Esophagus muscularis mucosa (tissue), 4 donors: ENCODE measurements around the gene LCP2. TPM values are rescaled to one million over a fixed set of nuclear protein-coding genes. Genes with fewer than 3 reads are reported as not detected.

Source experiments
- DNase-seq: peaks from one replicate; pipeline ENCODE4 v3.0.0-alpha.2; 2017; ENCODE audit errors: extremely low spot score
- H3K27ac ChIP-seq, 4 donors: fragments of 200-600 bp; sonication (generic); replicated peaks in 1 of 4; 1 replicate in 3 of 4; 2 replicates in 1 of 4; pipeline ENCODE4 v1.5.1; 2016 to 2019; ENCODE audit warnings: mild to moderate bottlenecking in 1 of 4
- H3K27me3 ChIP-seq, 4 donors: fragments of 200-600 bp; sonication (generic); one replicate each; pipeline versions ENCODE4 v1.5.1 to v1.6.0; 2016 to 2019
- H3K36me3 ChIP-seq, 4 donors: fragments of 200-600 bp; sonication (generic); one replicate each; pipeline ENCODE4 v1.5.1; 2016 to 2019
- H3K4me1 ChIP-seq, 4 donors: fragments of 200-600 bp; sonication (generic); one replicate each; pipeline ENCODE4 v1.5.1; 2016 to 2019
- H3K4me3 ChIP-seq, 4 donors: fragments of 200-600 bp; sonication (generic); 1 replicate in 2 of 4; 2 replicates in 2 of 4; pipeline ENCODE4 v1.5.1; 2016 to 2019; ENCODE audit warnings: mild to moderate bottlenecking in 4 of 4, moderate library complexity in 1 of 4
- H3K9me3 ChIP-seq, 4 donors: fragments of 200-600 bp; sonication (generic); 1 replicate in 3 of 4; 2 replicates in 1 of 4; pipeline ENCODE4 v1.5.1; 2016 to 2019
- EP300 ChIP-seq: sonication (generic); formaldehyde crosslinking; IDR thresholded peaks from one replicate; pipeline ENCODE4 v1.6.1; 2017; ENCODE audit warnings: antibody characterized with exemption
- POLR2A ChIP-seq: fragments of 450-650 bp; IDR thresholded peaks from one replicate; pipeline ENCODE4 v1.6.1; 2017; ENCODE audit warnings: antibody characterized with exemption, moderate library complexity, mild to moderate bottlenecking, low read depth
- POLR2AphosphoS5 ChIP-seq, 2 donors: sonication (generic); formaldehyde crosslinking; IDR thresholded peaks; one replicate each; pipeline ENCODE4 v1.6.1; 2017; ENCODE audit warnings: antibody characterized with exemption in 2 of 2
- WGBS: methylation state at CpG from one replicate; pipeline ENCODE4 v1.1.5; 2018; 5-methylcytosine and 5-hydroxymethylcytosine counted together
- intact Hi-C: fragments of 100-400 bp; cut with DNase I; formaldehyde crosslinking; loops from one replicate; pipeline ENCODE4 v1.15.1; 2023
- total RNA-seq, 4 donors: library from RNA; depleted of rRNA; stranded (reverse); fragments of >200 nt; gene quantifications; one replicate each; pipeline versions ENCODE4 v1.1.0 to v1.2.1, GENCODE V29; 2016
- TF ChIP-seq, protein P1 (sequence below), 3 experiments: fragments of 200-600 bp in 2 of 3; fragments of 450-650 bp in 1 of 3; sonication (generic) in 2 of 3; IDR thresholded peaks; one replicate each; pipeline ENCODE4 v1.5.1; 2017 to 2019; ENCODE audit warnings: antibody characterized with exemption in 3 of 3, mild to moderate bottlenecking in 2 of 3, moderate library complexity in 1 of 3

LCP2 gene
- total RNA-seq, 4 donors from 2014 or later: 6.8 to 20.4 (median 9.0) TPM

DNA sequence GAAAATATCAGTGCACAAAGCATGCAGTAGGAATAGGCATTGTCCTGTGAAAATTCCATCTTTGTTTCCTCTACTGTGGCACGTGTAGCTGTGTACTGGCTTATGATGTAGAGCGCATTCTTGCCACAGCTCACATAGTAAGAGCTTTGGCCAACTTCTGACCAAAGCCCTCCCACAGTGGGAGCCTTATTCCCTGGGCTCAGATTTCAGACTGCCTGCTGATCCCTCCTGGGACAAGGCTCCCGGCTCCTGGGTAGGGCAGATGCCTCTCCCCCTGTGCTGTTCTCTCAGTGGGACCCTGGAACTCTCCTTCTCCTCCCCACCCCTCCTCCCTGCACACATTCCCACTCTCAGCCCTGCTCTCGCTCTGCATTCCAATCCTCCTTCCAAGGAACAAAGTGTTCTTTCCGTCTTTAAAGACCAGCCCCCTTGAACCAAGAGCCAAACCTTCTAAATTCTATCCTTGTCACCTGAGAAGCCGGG, 17.5 kb downstream of the LCP2 start:
- H3K27ac ChIP-seq: peak overlapping the region; percentile 54 to 67 (median 60)
- TF ChIP-seq POLR2AphosphoS5 (IDR thresholded peaks at IDR 0.05): peak; percentile 72 to 82
- TF ChIP-seq, protein P1, sequence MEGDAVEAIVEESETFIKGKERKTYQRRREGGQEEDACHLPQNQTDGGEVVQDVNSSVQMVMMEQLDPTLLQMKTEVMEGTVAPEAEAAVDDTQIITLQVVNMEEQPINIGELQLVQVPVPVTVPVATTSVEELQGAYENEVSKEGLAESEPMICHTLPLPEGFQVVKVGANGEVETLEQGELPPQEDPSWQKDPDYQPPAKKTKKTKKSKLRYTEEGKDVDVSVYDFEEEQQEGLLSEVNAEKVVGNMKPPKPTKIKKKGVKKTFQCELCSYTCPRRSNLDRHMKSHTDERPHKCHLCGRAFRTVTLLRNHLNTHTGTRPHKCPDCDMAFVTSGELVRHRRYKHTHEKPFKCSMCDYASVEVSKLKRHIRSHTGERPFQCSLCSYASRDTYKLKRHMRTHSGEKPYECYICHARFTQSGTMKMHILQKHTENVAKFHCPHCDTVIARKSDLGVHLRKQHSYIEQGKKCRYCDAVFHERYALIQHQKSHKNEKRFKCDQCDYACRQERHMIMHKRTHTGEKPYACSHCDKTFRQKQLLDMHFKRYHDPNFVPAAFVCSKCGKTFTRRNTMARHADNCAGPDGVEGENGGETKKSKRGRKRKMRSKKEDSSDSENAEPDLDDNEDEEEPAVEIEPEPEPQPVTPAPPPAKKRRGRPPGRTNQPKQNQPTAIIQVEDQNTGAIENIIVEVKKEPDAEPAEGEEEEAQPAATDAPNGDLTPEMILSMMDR (IDR thresholded peaks at IDR 0.05): no peak
- TF ChIP-seq EP300: peak; percentile 41
- no peak for DNase-seq
- no peak overlapping the region for H3K4me3 ChIP-seq
- peaks cover 0 to 6% (median 0%) of the 10 kb centered on the region in 4 donors for H3K9me3 ChIP-seq
- peaks cover 14 to 29% (median 27%) of the 10 kb centered on the region in 4 donors for H3K4me1 ChIP-seq
- peaks cover 0 to 3% (median 0%) of the 10 kb centered on the region in 4 donors for H3K36me3 ChIP-seq
- H3K27me3 ChIP-seq: no peaks in the 10 kb centered on the region
- 51% methylated on average over 6 of the region's 6 CpGs for WGBS
- intact Hi-C loops: no loop called here

DNA sequence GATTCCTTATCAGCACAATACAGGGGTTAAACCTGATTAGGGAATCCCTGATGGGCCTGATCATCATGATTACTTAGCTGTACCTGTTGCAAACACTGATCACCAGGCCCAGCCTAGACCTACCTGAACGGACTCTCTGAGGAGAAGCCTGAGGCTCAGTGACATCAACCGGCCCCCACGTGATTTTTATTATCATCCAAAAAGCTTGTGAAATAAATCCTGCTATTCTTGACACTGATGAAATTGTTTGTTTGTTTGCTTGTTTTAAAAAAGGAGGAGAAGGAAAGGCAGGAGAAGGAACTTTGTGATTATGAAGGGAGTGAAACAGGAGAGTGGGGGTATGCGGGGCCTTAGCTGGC, 18.1 kb downstream of the LCP2 start:
- Histone ChIP-seq H3K27ac (peak overlapping the region in 3 of 4 donors; percentile 5 to 67 (median 64)), H3K9me3 (peaks cover 0 to 3% (median 0%) of the 10 kb centered on the region in 4 donors), H3K4me1 (peaks cover 14 to 30% (median 27%) of the 10 kb centered on the region in 4 donors), H3K36me3 (peaks cover 0 to 5% (median 0%) of the 10 kb centered on the region in 4 donors), H3K4me3 (no peak overlapping the region), H3K27me3 (no peaks in the 10 kb centered on the region)
- DNase-seq: no peak
- WGBS: 86% methylated on average over 4 of the region's 4 CpGs
- intact Hi-C loops: no loop called here
- TF ChIP-seq POLR2A: no peak
- TF ChIP-seq POLR2AphosphoS5 (IDR thresholded peaks at IDR 0.05): no peak

DNA sequence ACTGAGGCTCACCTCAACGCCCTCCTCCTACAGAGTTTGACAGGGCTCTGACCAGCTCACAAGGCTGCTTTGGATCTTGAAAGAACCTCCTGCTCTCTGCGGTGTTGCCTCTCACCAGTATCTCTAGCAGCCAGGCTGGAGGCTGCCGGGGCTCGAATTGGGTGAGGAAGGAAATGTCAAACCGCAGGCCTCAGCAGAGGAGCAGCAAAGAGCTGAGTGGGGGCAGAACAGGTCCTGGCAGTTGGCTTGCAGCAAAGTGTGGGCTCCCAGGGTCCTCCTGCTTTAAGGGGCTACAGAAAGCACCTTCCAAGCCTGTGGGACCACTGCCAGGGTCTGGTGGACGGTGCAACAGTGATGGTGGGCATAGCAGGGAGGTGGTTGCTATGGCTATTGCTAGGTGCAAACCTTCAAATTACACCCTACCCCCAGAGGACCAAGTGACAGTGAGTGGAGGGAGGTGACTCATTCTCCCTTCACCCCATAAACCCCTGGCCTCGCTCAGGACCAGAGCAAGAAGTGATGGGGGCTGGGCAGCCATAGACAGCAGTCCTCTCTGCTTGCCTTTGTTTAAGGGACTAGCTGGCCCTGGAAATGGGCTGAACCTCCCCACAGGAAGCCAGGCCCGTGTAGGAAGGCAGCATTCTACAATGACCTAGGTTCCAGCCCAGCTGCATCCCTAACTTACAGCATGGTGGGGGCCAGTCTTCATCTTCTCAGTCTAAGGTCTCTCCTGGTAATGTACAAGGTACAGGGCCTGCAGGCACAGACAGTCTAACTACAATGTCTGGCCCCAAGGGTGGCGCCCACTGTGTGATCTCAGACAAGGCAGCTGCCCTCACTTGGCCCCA, 18.7 kb downstream of the LCP2 start:
- Histone ChIP-seq H3K4me3 (no peak overlapping the region), H3K36me3 (peaks cover 0 to 7% (median 2%) of the 10 kb centered on the region in 4 donors), H3K4me1 (peaks cover 14 to 30% (median 27%) of the 10 kb centered on the region in 4 donors), H3K9me3 (no peaks in the 10 kb centered on the region), H3K27ac (peak overlapping the region in 2 of 4 donors; percentile 5 to 64), H3K27me3 (no peaks in the 10 kb centered on the region)
- WGBS: 81% methylated on average over 9 of the region's 9 CpGs
- TF ChIP-seq, protein P1 (IDR thresholded peaks at IDR 0.05): no peak
- TF ChIP-seq EP300 (no peak), POLR2A (no peak), POLR2AphosphoS5 (IDR thresholded peaks at IDR 0.05) (no peak)
- intact Hi-C loops: no loop called here
- no peak for DNase-seq

DNA sequence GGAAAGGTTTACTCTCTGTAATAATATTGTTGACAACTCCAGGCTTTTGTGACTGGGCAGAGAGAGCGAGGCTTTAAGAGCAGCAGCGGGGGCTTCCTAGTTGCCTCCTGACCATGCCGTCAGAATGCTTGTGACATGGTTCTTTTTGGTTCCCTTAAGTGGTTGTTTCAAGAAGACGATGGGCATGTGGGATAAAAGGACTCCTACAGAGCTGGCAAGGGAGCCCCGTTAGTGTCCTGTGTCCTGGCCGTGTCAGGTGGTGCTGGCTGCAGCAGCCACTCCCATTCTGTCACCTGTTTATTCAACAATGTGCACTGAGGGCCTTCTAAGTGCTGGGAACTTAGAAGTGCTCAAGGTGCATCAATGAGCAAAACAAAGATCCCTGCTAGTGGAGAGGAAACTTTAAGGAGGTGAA, 19.7 kb downstream of the LCP2 start:
- Histone ChIP-seq H3K4me3 (no peak overlapping the region), H3K9me3 (no peaks in the 10 kb centered on the region), H3K27me3 (no peaks in the 10 kb centered on the region), H3K4me1 (peaks cover 14 to 30% (median 27%) of the 10 kb centered on the region in 4 donors), H3K27ac (no peak overlapping the region), H3K36me3 (peaks cover 0 to 11% (median 2%) of the 10 kb centered on the region in 4 donors)
- intact Hi-C loops: no loop called here
- TF ChIP-seq POLR2A (no peak), POLR2AphosphoS5 (IDR thresholded peaks at IDR 0.05) (no peak), EP300 (no peak)
- TF ChIP-seq, protein P1 (IDR thresholded peaks at IDR 0.05): no peak
- no peak for DNase-seq
- 76% methylated on average over 5 of the region's 6 CpGs for WGBS

DNA sequence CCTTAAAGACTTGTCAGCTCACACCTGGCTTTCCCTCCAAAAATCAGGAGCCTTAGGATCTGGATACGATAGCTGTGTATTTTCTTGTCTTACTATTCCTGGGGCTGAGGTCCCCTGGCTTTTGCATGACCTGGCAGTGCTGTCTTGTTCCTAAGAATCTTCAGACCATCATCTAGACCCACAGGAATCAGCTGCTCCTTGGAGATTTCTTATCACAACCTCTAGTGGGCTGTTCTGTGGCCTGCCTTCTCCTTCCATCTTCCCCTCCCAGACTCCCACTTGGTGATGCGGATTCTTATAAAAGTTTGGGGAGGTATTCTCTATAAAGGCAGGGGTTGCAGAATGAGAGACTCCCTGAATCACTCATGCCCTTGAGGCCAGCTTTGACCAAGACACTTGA, 21.4 kb downstream of the LCP2 start:
- Histone ChIP-seq H3K4me3 (no peak overlapping the region), H3K36me3 (peaks cover 0 to 11% (median 2%) of the 10 kb centered on the region in 4 donors), H3K9me3 (no peaks in the 10 kb centered on the region), H3K27me3 (no peaks in the 10 kb centered on the region), H3K27ac (no peak overlapping the region), H3K4me1 (peaks cover 14 to 30% (median 26%) of the 10 kb centered on the region in 4 donors)
- DNase-seq: no peak
- WGBS: 88% methylated on average over 2 of the region's 2 CpGs
- intact Hi-C loops: no loop called here
- TF ChIP-seq, protein P1 (IDR thresholded peaks at IDR 0.05): no peak
- TF ChIP-seq POLR2A (no peak), EP300 (no peak), POLR2AphosphoS5 (IDR thresholded peaks at IDR 0.05) (no peak)
